Fibroblast of lung (primary cell): ENCODE results near the gene PTGR1. TPM values are rescaled to one million over a fixed set of nuclear protein-coding genes. Genes with fewer than 3 reads are reported as not detected.
A peak's percentile ranks its signal among the peaks of the same experiment; 100 is the strongest.

ENCODE experiments used
- DNase-seq, 2 donors: peaks; one replicate each; pipeline versions ENCODE4 v3.0.0 to v3.0.0-alpha.2; 2010; ENCODE audit warnings: low read depth in 2 of 2
- H2AFZ ChIP-seq: 2 replicates; pipeline ENCODE4 v1.5.1; 2012; ENCODE audit warnings: low read length, control low read depth, inconsistent platforms
- H3K27ac ChIP-seq: 2 replicates; pipeline ENCODE4 v1.5.1; 2011; ENCODE audit warnings: low read length, control low read depth; ENCODE audit not compliant: insufficient read depth
- H3K27me3 ChIP-seq: 2 replicates; pipeline ENCODE4 v1.5.1; 2011; ENCODE audit warnings: mild to moderate bottlenecking, low read length; ENCODE audit not compliant: control insufficient read depth, insufficient read depth
- H3K36me3 ChIP-seq: 2 replicates; pipeline ENCODE4 v1.5.1; 2011; ENCODE audit warnings: low read length; ENCODE audit not compliant: control insufficient read depth, insufficient read depth
- H3K4me1 ChIP-seq: 2 replicates; pipeline ENCODE4 v1.5.1; 2011; ENCODE audit warnings: low read length; ENCODE audit not compliant: control insufficient read depth, insufficient read depth; ENCODE audit errors: extremely low read depth
- H3K4me2 ChIP-seq: 2 replicates; pipeline ENCODE4 v1.5.1; 2011; ENCODE audit warnings: low read length, control low read depth; ENCODE audit not compliant: insufficient read depth; ENCODE audit errors: extremely low read depth
- H3K4me3 ChIP-seq, 4 experiments: fragments of 200-600 bp in 1 of 4; sonication (generic) in 1 of 4; replicated peaks in 1 of 4; 2 replicates each; pipeline ENCODE4 v1.5.1; 2011 to 2016; ENCODE audit warnings: low read length in 4 of 4, low read depth in 3 of 4, mild to moderate bottlenecking in 3 of 4, control low read depth in 2 of 4, inconsistent platforms in 1 of 4, mixed read lengths in 1 of 4; ENCODE audit not compliant: insufficient read depth in 1 of 4; ENCODE audit errors: control extremely low read depth in 1 of 4
- H3K79me2 ChIP-seq: 2 replicates; pipeline ENCODE4 v1.5.1; 2012; ENCODE audit warnings: mild to moderate bottlenecking, low read length, inconsistent platforms; ENCODE audit not compliant: control insufficient read depth, insufficient read depth
- H3K9ac ChIP-seq: 2 replicates; pipeline ENCODE4 v1.5.1; 2011; ENCODE audit warnings: mild to moderate bottlenecking, low read length, control low read depth; ENCODE audit not compliant: insufficient read depth
- H3K9me3 ChIP-seq: 2 replicates; pipeline ENCODE4 v1.5.1; 2012; ENCODE audit warnings: low read depth, low read length; ENCODE audit not compliant: control insufficient read depth, insufficient read depth
- H4K20me1 ChIP-seq: 2 replicates; pipeline ENCODE4 v1.5.1; 2011; ENCODE audit warnings: low read length; ENCODE audit not compliant: control insufficient read depth, insufficient read depth; ENCODE audit errors: extremely low read depth
- CTCF ChIP-seq, 2 donors: IDR thresholded peaks in 1 of 2; conservative IDR thresholded peaks in 1 of 2; 1 replicate in 1 of 2; 2 replicates in 1 of 2; pipeline ENCODE4 v1.5.1; 2011 to 2012; ENCODE audit warnings: low read length in 2 of 2, control low read depth in 1 of 2, inconsistent platforms in 1 of 2, low read depth in 1 of 2, mild to moderate bottlenecking in 1 of 2
- EZH2 ChIP-seq: IDR thresholded peaks from 2 replicates; pipeline ENCODE4 v1.5.1; 2012; ENCODE audit warnings: low read length, control low read depth, mild to moderate bottlenecking; ENCODE audit errors: missing control alignments
- polyA plus RNA-seq, 2 donors: library from polyadenylated mRNA; depleted of rRNA in 1 of 2; stranded (reverse) in 1 of 2; unstranded in 1 of 2; fragments of >200 nt; gene quantifications; 2 replicates each; pipeline ENCODE4 v1.2.1, GENCODE V29; 2011 to 2012; ENCODE audit warnings: missing spikeins in 1 of 2
- total RNA-seq: library from RNA; depleted of rRNA; stranded (reverse); fragments of >200 nt; gene quantifications from 2 replicates; pipeline ENCODE4 v1.2.1, GENCODE V29; 2014

Gene PTGR1
- total and polyA plus RNA-seq, 2 donors (not counting 1 experiment from before 2014, with no cell fraction given), result 126 to 137 TPM

- no peaks in the 10 kb centered on the region for H3K36me3 ChIP-seq
- H3K4me1 ChIP-seq, result peaks cover 2% of the 10 kb centered on the region
- no peaks in the 10 kb centered on the region for H3K9me3 ChIP-seq
- no peak overlapping the region for H2AFZ ChIP-seq
- H3K27me3 ChIP-seq, result no peaks in the 10 kb centered on the region
- no peak overlapping the region for H3K9ac ChIP-seq
- DNase-seq, result no peak
- peak overlapping the region in 3 of 4 experiments; percentile 87 to 97 (median 97) for H3K4me3 ChIP-seq
- no peaks in the 10 kb centered on the region for H4K20me1 ChIP-seq
- TF ChIP-seq CTCF (conservative IDR thresholded peaks at IDR 0.05 in 1 of 2, IDR thresholded peaks at IDR 0.05 in 1 of 2; ENCODE audit: low read depth in 1 of 2, low read length in 2 of 2), result no peak
- no peak for TF ChIP-seq EZH2
- H3K27ac ChIP-seq, result no peak overlapping the region
- H3K4me2 ChIP-seq, result peak overlapping the region; percentile 97
- peaks cover 62% of the 10 kb centered on the region for H3K79me2 ChIP-seq
Observed at GRCh38 chr9:111632695-111633388, 33.4 kb upstream of the PTGR1 start.

DNA sequence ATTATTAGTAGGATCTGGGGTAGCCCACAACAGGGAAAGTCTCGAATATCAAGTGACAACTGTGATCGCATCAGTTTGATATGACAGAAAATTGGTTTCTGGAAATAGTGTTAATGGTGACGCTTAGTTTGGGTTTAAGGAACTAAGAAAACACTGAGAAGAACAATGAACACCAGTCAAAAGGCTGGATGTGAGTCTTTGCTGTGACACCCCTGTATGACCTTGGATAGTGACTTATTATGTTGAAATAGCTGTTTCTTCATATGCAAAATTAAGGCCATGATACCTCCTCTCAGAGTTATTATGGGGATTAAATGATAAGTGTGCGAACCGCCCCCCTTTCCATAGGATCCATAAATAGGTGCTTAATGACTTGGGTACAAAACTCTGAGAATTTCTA lies 32.6 kb upstream of the PTGR1 start:
- no peak overlapping the region for H2AFZ ChIP-seq

More for the DNA sequence above, 32.6 kb upstream of the PTGR1 start:
- H3K4me1 ChIP-seq, result peaks cover 2% of the 10 kb centered on the region
- DNase-seq, result peak in 1 of 2 donors; percentile 17
- H3K9ac ChIP-seq, result peak overlapping the region; percentile 85
- H4K20me1 ChIP-seq, result no peaks in the 10 kb centered on the region
- no peaks in the 10 kb centered on the region for H3K27me3 ChIP-seq
- no peak for TF ChIP-seq EZH2
- TF ChIP-seq CTCF (conservative IDR thresholded peaks at IDR 0.05 in 1 of 2, IDR thresholded peaks at IDR 0.05 in 1 of 2; ENCODE audit: low read depth in 1 of 2, low read length in 2 of 2), result no peak
- H3K36me3 ChIP-seq, result no peaks in the 10 kb centered on the region
- peak overlapping the region; percentile 87 to 97 (median 95) for H3K4me3 ChIP-seq
- H3K9me3 ChIP-seq, result no peaks in the 10 kb centered on the region
- H3K4me2 ChIP-seq, result peak overlapping the region; percentile 97
- H3K79me2 ChIP-seq, result peaks cover 56% of the 10 kb centered on the region
- H3K27ac ChIP-seq, result peak overlapping the region; percentile 87
